ENCODE data around the gene ADCY6.

DNA sequence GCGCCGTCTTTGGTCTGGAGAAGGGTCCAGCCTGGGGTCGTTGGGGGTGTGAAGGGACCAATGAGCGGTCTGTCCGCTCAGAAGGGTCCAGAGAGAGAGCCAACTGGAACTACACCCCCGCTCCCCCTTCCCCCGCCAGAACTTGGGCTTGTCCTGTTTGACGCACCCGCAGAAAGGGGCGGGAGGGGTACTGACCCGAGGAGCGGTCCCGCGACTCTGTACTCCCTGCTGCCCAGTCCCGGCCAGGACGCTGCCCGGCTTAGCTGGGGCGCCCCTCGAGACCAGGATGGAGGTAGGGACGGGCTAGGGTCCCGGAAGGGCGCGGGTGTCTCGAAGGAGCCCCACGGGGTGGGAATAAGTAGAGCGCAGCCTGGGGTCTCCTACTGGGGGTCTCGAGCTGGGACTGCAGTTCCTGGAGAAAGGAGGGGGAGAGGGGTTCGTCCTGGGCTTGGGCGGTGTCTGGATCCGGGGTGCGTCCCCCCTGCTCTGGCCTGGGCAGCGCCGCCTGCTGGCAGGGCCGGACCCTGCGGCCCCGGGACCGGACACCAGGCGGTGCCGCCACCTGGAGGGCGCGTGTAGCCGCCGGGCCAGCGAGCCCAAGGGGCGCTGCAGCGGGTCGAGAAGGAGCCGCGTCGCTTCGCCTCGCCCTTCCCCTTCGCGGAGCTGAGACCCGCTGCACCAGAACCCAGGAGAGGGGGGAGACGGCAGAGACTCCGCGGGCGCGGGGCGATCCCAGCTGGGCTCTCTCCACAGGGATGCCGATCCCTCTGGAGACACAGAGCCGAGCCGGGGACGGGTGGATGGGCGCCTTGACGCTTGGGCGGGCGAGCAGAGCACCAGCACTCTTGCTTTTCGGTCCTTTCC is 25.6 kb upstream of the ADCY6 start:
- TF ChIP-seq, protein P1, sequence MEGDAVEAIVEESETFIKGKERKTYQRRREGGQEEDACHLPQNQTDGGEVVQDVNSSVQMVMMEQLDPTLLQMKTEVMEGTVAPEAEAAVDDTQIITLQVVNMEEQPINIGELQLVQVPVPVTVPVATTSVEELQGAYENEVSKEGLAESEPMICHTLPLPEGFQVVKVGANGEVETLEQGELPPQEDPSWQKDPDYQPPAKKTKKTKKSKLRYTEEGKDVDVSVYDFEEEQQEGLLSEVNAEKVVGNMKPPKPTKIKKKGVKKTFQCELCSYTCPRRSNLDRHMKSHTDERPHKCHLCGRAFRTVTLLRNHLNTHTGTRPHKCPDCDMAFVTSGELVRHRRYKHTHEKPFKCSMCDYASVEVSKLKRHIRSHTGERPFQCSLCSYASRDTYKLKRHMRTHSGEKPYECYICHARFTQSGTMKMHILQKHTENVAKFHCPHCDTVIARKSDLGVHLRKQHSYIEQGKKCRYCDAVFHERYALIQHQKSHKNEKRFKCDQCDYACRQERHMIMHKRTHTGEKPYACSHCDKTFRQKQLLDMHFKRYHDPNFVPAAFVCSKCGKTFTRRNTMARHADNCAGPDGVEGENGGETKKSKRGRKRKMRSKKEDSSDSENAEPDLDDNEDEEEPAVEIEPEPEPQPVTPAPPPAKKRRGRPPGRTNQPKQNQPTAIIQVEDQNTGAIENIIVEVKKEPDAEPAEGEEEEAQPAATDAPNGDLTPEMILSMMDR (IDR thresholded peaks at IDR 0.05; ENCODE audit: borderline replicate concordance, extremely low read depth, low read length, poor library complexity, severe bottlenecking), result peak; percentile 89
- TF ChIP-seq EZH2 (IDR thresholded peaks at IDR 0.05; ENCODE audit: borderline replicate concordance, low read depth, low read length, severe bottlenecking), result no peak

All from DND-41 (cell line).